ENCODE data around the gene FOXC2. TPM values are rescaled to one million over a fixed set of nuclear protein-coding genes. Genes with fewer than 3 reads are reported as not detected.

FOXC2 gene
- total RNA-seq, 1 donor from 2014 or later: not detected

DNA sequence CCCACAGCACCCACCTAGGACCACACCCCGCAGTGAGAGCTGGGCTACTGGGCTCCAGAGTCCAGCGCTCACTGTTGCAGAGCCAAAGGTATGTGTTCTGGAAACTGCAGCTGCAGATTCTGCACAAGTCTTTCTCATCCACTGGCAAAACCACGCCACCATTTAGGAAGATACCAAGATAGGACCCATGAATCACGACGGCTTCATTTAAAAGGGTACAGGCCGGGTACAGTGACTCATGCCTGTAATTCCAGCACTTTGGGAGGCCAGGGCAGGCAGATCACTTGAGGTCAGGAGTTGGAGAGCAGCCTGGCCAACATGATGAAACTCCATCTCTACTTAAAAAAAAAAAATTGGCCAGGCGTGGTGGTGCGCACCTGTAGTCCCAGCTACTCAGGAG, 37.5 kb upstream of the FOXC2 start:
- DNase-seq (no peak), ATAC-seq (ENCODE audit: low read depth) (no peak)
- H3K36me3 Mint-ChIP-seq (ENCODE audit: low read depth): peaks cover 16% of the 10 kb centered on the region
- no peaks in the 10 kb centered on the region for H3K4me1 Mint-ChIP-seq
- H3K4me3 Mint-ChIP-seq: no peak overlapping the region
- CTCF ChIA-PET: no interaction called here
- H3K9me3 Mint-ChIP-seq: no peaks in the 10 kb centered on the region
- POLR2A ChIA-PET: no interaction called here
- TF ChIP-seq, protein P1, sequence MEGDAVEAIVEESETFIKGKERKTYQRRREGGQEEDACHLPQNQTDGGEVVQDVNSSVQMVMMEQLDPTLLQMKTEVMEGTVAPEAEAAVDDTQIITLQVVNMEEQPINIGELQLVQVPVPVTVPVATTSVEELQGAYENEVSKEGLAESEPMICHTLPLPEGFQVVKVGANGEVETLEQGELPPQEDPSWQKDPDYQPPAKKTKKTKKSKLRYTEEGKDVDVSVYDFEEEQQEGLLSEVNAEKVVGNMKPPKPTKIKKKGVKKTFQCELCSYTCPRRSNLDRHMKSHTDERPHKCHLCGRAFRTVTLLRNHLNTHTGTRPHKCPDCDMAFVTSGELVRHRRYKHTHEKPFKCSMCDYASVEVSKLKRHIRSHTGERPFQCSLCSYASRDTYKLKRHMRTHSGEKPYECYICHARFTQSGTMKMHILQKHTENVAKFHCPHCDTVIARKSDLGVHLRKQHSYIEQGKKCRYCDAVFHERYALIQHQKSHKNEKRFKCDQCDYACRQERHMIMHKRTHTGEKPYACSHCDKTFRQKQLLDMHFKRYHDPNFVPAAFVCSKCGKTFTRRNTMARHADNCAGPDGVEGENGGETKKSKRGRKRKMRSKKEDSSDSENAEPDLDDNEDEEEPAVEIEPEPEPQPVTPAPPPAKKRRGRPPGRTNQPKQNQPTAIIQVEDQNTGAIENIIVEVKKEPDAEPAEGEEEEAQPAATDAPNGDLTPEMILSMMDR (IDR thresholded peaks at IDR 0.05): no peak
- intact Hi-C loops (cut with micrococcal nuclease): no loop called here
- no peak overlapping the region for H3K27ac Mint-ChIP-seq
- no peaks in the 10 kb centered on the region for H3K27me3 Mint-ChIP-seq

DNA sequence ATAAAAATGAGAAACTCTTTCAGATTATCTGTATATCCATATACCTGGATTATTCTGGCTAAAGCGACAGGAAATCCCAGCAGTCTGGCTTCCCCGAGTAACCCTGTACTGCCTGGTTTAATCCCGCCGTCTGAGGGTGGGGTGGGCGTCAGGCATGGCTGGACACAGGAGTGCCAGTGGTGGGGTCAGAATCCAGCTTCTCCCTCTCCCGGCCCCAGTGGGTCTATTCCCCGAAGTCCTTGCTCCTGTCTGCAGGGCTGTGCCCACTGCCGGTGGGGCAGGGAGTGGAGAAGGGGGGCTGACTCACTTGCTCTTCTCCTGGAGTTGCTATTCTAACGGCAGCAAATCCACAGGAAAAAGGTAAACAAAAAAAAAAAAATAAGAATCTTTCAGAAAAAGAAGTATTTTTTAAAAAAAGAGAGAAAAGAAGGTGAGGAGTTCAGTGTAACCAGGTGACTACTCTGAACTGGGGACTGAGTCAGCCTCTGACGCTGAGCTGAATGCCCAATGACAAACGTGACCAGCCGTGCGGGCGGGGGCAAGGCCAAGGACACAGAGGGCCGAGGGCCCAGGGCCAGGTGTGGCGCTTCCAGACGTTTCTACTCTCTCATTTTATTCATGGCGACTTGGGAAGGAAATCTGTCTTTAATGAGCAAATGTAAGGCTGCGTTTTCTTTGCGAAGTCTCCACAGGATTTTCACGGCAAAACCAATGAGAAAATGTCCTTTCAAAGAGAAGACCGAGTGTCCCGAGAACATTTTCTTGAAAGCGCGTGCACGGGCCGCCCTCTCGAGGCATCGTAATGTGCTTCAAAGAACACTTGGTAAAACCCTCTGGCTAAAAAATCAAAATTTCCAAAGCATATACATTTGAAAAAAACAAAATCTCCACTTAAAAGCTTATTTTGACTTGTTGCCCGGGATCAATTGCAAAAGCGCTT, 36.1 kb upstream of the FOXC2 start:
- no peak for DNase-seq
- ChIA-PET POLR2A (no interaction called here), CTCF (no interaction called here)
- H3K9me3 Mint-ChIP-seq: no peaks in the 10 kb centered on the region
- intact Hi-C loops (cut with micrococcal nuclease): no loop called here
- H3K4me1 Mint-ChIP-seq: no peaks in the 10 kb centered on the region
- no peak overlapping the region for H3K4me3 Mint-ChIP-seq
- TF ChIP-seq, protein P1 (IDR thresholded peaks at IDR 0.05): no peak
- no peak for ATAC-seq (ENCODE audit: low read depth)
- H3K27ac Mint-ChIP-seq: no peak overlapping the region
- H3K27me3 Mint-ChIP-seq: no peaks in the 10 kb centered on the region
- H3K36me3 Mint-ChIP-seq (ENCODE audit: low read depth): peaks cover 22% of the 10 kb centered on the region

DNA sequence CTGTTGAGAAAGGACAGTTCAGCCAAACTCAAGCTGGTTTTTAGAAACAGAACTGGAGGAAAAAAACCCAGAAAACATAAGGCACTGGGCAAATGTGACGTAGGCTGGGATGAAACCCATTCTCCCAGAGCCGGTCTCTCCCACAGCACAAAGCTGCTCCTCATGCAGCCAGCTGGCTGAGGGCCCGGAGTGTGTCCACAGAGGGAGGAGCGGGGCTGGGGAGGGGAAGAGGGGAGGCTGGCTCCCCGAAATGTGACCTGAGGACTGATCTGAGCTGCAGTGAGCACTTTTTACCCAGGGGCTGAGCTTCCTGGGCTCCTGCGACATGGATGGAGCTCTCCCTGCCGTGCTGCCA, 35.5 kb upstream of the FOXC2 start:
- no peaks in the 10 kb centered on the region for H3K9me3 Mint-ChIP-seq
- no peak for DNase-seq
- H3K27me3 Mint-ChIP-seq: no peaks in the 10 kb centered on the region
- TF ChIP-seq, protein P1 (IDR thresholded peaks at IDR 0.05): no peak
- no peaks in the 10 kb centered on the region for H3K4me1 Mint-ChIP-seq
- CTCF ChIA-PET: no interaction called here
- H3K4me3 Mint-ChIP-seq: no peak overlapping the region
- POLR2A ChIA-PET: no interaction called here
- no peak overlapping the region for H3K27ac Mint-ChIP-seq
- intact Hi-C loops (cut with micrococcal nuclease): no loop called here
- ATAC-seq (ENCODE audit: low read depth): no peak
- peaks cover 29% of the 10 kb centered on the region for H3K36me3 Mint-ChIP-seq (ENCODE audit: low read depth)

DNA sequence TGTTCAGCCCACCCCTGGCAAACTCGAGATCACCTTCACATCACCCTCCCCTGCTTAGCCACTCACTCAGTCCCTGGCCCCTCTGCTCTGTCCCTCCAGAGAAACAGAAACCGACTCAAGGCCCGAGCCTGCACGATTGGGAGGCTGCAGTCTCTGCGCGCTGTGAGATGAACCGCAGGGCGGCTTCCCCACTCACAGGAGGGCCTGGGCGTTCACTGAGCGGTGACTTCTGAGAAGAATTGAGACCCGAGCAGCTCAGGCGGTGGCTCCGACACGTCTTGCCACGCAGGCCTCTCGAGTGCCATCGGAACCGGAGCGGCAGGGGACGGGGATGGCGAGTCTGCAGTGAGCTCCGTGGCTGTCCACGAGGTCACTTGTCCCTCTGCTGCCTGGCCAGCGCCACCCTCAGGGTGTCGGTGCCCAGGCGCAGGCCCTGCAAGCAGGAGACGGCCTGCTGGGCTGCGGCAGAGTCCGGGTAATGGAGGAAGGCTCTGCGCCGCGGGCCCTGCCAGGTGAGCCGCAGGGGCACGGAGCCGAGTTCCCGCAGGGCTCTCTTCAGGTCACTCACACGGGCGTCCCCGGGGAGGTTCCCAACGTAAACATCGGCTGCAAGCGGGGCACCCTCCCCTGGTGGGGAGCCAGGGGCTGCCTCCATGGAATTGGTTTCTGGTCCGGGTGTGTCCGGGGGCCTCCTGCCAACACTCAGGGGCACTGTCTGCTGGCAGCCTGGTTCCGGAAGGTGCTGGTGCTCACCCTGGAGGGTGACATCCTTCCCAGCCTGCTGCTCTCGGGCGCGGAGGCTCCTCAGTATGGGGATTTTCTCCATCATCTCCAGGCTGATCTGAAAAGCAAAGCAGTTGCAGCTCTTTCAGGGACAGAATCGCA, 34.7 kb upstream of the FOXC2 start:
- H3K36me3 Mint-ChIP-seq (ENCODE audit: low read depth): peaks cover 35% of the 10 kb centered on the region
- ChIA-PET CTCF (no interaction called here), POLR2A (no interaction called here)
- intact Hi-C loops (cut with micrococcal nuclease): no loop called here
- ATAC-seq (ENCODE audit: low read depth) (no peak), DNase-seq (no peak)
- TF ChIP-seq, protein P1 (IDR thresholded peaks at IDR 0.05): no peak
- H3K4me1 Mint-ChIP-seq: no peaks in the 10 kb centered on the region
- H3K4me3 Mint-ChIP-seq: no peak overlapping the region
- no peaks in the 10 kb centered on the region for H3K9me3 Mint-ChIP-seq
- no peaks in the 10 kb centered on the region for H3K27me3 Mint-ChIP-seq
- no peak overlapping the region for H3K27ac Mint-ChIP-seq

DNA sequence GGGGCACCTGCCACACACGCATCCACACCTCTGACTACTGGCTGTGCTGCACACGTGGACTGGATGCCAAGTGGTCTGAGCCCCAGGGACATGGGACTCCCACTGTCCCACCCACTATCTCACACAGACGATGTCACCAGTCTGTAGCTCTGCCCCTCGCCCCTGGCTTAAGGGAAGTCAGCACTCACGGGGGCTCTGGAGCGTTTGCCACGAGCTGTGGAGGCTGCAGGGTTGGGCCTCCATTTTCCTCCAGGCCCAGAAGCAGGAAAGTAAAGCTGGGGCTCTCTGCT, 34.2 kb upstream of the FOXC2 start:
- ATAC-seq (ENCODE audit: low read depth): no peak
- intact Hi-C loops (cut with micrococcal nuclease): no loop called here
- H3K4me3 Mint-ChIP-seq: no peak overlapping the region
- H3K9me3 Mint-ChIP-seq: no peaks in the 10 kb centered on the region
- H3K27ac Mint-ChIP-seq: no peak overlapping the region
- H3K4me1 Mint-ChIP-seq: no peaks in the 10 kb centered on the region
- ChIA-PET CTCF (no interaction called here), POLR2A (no interaction called here)
- no peaks in the 10 kb centered on the region for H3K27me3 Mint-ChIP-seq
- TF ChIP-seq, protein P1 (IDR thresholded peaks at IDR 0.05): no peak
- no peak for DNase-seq
- H3K36me3 Mint-ChIP-seq (ENCODE audit: low read depth): peaks cover 39% of the 10 kb centered on the region

Measured in activated B cell treated with CpG ODN at 0.5 μM for 24 hours (primary cell).